Mesendoderm (in vitro differentiated cells): Measurements from ENCODE around the gene TAPBPL.
A peak's percentile ranks its signal among the peaks of the same experiment; 100 is the strongest.

Source experiments
- DNase-seq: peaks from one replicate; pipeline ENCODE4 v3.0.0; 2013
- H2AK5ac ChIP-seq: 2 replicates; pipeline ENCODE4 v1.6.1; 2013; ENCODE audit warnings: low read length, inconsistent platforms
- H2BK120ac ChIP-seq: 2 replicates; pipeline ENCODE4 v1.6.1; 2013; ENCODE audit warnings: low read depth, mild to moderate bottlenecking, low read length, moderate library complexity, mixed read lengths
- H2BK15ac ChIP-seq: replicated peaks from 2 replicates; pipeline ENCODE4 v1.6.1; 2013; ENCODE audit warnings: low read depth, mild to moderate bottlenecking, moderate library complexity
- H2BK5ac ChIP-seq: 2 replicates; pipeline ENCODE4 v1.6.1; 2013; ENCODE audit warnings: low read length, inconsistent platforms
- H3K18ac ChIP-seq: 2 replicates; pipeline ENCODE4 v1.6.1; 2013; ENCODE audit warnings: mild to moderate bottlenecking, low read length, mixed read lengths
- H3K23ac ChIP-seq: one replicate; pipeline ENCODE4 v1.6.1; 2013; ENCODE audit warnings: low read length
- H3K27ac ChIP-seq: 2 replicates; pipeline ENCODE4 v1.5.1; 2013; ENCODE audit warnings: low read depth, mild to moderate bottlenecking, inconsistent platforms, low read length, moderate library complexity
- H3K27me3 ChIP-seq: 2 replicates; pipeline ENCODE4 v1.6.1; 2013; ENCODE audit warnings: low read length, control low read depth, mild to moderate bottlenecking, inconsistent platforms; ENCODE audit not compliant: insufficient read depth, poor library complexity
- H3K36me3 ChIP-seq: 2 replicates; pipeline ENCODE4 v1.6.1; 2013; ENCODE audit warnings: low read length, inconsistent platforms; ENCODE audit not compliant: control insufficient read depth, insufficient read depth
- H3K4ac ChIP-seq: one replicate; pipeline ENCODE4 v1.6.1; 2013; ENCODE audit warnings: low read depth, mild to moderate bottlenecking, low read length, moderate library complexity
- H3K4me1 ChIP-seq: 2 replicates; pipeline ENCODE4 v1.6.1; 2013; ENCODE audit warnings: low read depth, low read length, inconsistent platforms; ENCODE audit not compliant: control insufficient read depth
- H3K4me2 ChIP-seq: 2 replicates; pipeline ENCODE4 v1.6.1; 2013; ENCODE audit warnings: low read length
- H3K4me3 ChIP-seq: 2 replicates; pipeline ENCODE4 v1.5.1; 2013; ENCODE audit warnings: mild to moderate bottlenecking, low read length
- H3K56ac ChIP-seq: one replicate; pipeline ENCODE4 v1.6.1; 2013; ENCODE audit warnings: low read length
- H3K79me1 ChIP-seq: 2 replicates; pipeline ENCODE4 v1.6.1; 2013; ENCODE audit warnings: low read length, inconsistent platforms
- H3K79me2 ChIP-seq: 2 replicates; pipeline ENCODE4 v1.6.1; 2013; ENCODE audit warnings: mild to moderate bottlenecking, low read length; ENCODE audit not compliant: control insufficient read depth, insufficient read depth
- H3K9ac ChIP-seq: 2 replicates; pipeline ENCODE4 v1.6.1; 2013; ENCODE audit warnings: low read length, inconsistent platforms
- H4K5ac ChIP-seq: one replicate; pipeline ENCODE4 v1.6.1; 2013; ENCODE audit warnings: low read length
- H4K8ac ChIP-seq: one replicate; pipeline ENCODE4 v1.6.1; 2013; ENCODE audit warnings: low read depth, mild to moderate bottlenecking, control low read depth, low read length, moderate library complexity
- WGBS: extraction: QIAGEN DNeasy Blood & Tissue Kit; methylation state at CpG from one replicate; pipeline ENCODE4 v1.1.7; 2013; ENCODE audit warnings: low lambda C conversion rate, missing lambda C conversion rate; ENCODE audit not compliant: insufficient coverage; ENCODE audit errors: extremely low coverage; 5-methylcytosine and 5-hydroxymethylcytosine counted together

The TAPBPL gene

GRCh38 chr12:6440391-6440790 is 11.5 kb upstream of the TAPBPL start:
- Histone ChIP-seq H3K27me3 (no peaks in the 10 kb centered on the region), H4K8ac (no peak overlapping the region), H3K4me3 (no peak overlapping the region), H3K27ac (no peak overlapping the region), H3K4me1 (no peaks in the 10 kb centered on the region), H3K18ac (no peak overlapping the region), H3K79me2 (no peaks in the 10 kb centered on the region), H2BK120ac (no peak overlapping the region), H3K9ac (no peak overlapping the region), H2BK15ac (no peak overlapping the region), H4K5ac (no peak overlapping the region), H3K36me3 (no peaks in the 10 kb centered on the region), H2BK5ac (no peak overlapping the region), H3K4me2 (no peak overlapping the region), H3K4ac (no peak overlapping the region), H3K79me1 (no peaks in the 10 kb centered on the region), H3K56ac (no peak overlapping the region), H3K23ac (no peak overlapping the region), H2AK5ac (no peak overlapping the region)
- WGBS = no CpG with 5 or more reads among the region's 1 CpG
- no peak for DNase-seq

GRCh38 chr12:6442836-6443235 is 9.0 kb upstream of the TAPBPL start:
- no peaks in the 10 kb centered on the region for H3K36me3 ChIP-seq
- no peak overlapping the region for H2BK5ac ChIP-seq
- H3K4me1 ChIP-seq = no peaks in the 10 kb centered on the region
- no peak for DNase-seq
- no CpG with 5 or more reads among the region's 9 CpGs for WGBS
- no peak overlapping the region for H2AK5ac ChIP-seq
- no peak overlapping the region for H3K4me3 ChIP-seq
- no peak overlapping the region for H3K18ac ChIP-seq
- H2BK120ac ChIP-seq = no peak overlapping the region
- no peak overlapping the region for H4K5ac ChIP-seq
- no peak overlapping the region for H3K56ac ChIP-seq
- H3K4me2 ChIP-seq = no peak overlapping the region
- H3K4ac ChIP-seq = no peak overlapping the region
- H3K27ac ChIP-seq = no peak overlapping the region
- H3K79me1 ChIP-seq = no peaks in the 10 kb centered on the region
- no peak overlapping the region for H2BK15ac ChIP-seq
- no peak overlapping the region for H4K8ac ChIP-seq
- H3K23ac ChIP-seq = no peak overlapping the region
- H3K79me2 ChIP-seq = no peaks in the 10 kb centered on the region
- no peaks in the 10 kb centered on the region for H3K27me3 ChIP-seq
- no peak overlapping the region for H3K9ac ChIP-seq

- peak overlapping the region; percentile 56 for H3K56ac ChIP-seq
- no peak overlapping the region for H2BK120ac ChIP-seq
- no peak overlapping the region for H3K27ac ChIP-seq
- H3K4me1 ChIP-seq = no peaks in the 10 kb centered on the region
- H2BK5ac ChIP-seq = no peak overlapping the region
- H3K23ac ChIP-seq = no peak overlapping the region
- H3K36me3 ChIP-seq = no peaks in the 10 kb centered on the region
- no peak overlapping the region for H4K5ac ChIP-seq
- H2AK5ac ChIP-seq = no peak overlapping the region
- no peak overlapping the region for H3K18ac ChIP-seq
- no peaks in the 10 kb centered on the region for H3K79me2 ChIP-seq
- no CpG with 5 or more reads among the region's 9 CpGs for WGBS
- no peaks in the 10 kb centered on the region for H3K27me3 ChIP-seq
- H3K79me1 ChIP-seq = no peaks in the 10 kb centered on the region
- no peak overlapping the region for H4K8ac ChIP-seq
- H3K9ac ChIP-seq = no peak overlapping the region
- H3K4me3 ChIP-seq = no peak overlapping the region
- no peak for DNase-seq
- H2BK15ac ChIP-seq = no peak overlapping the region
- no peak overlapping the region for H3K4ac ChIP-seq
- H3K4me2 ChIP-seq = no peak overlapping the region
Observed at GRCh38 chr12:6443361-6443983, 8.4 kb upstream of the TAPBPL start.

- DNase-seq = no peak
- Histone ChIP-seq H4K8ac (no peak overlapping the region), H2BK120ac (no peak overlapping the region), H2AK5ac (no peak overlapping the region), H3K23ac (no peak overlapping the region), H3K18ac (no peak overlapping the region), H4K5ac (no peak overlapping the region), H3K79me2 (no peaks in the 10 kb centered on the region), H3K27ac (no peak overlapping the region), H3K79me1 (no peaks in the 10 kb centered on the region), H3K4me2 (no peak overlapping the region), H3K4me3 (no peak overlapping the region), H3K4ac (no peak overlapping the region), H3K4me1 (no peaks in the 10 kb centered on the region), H3K9ac (no peak overlapping the region), H2BK15ac (no peak overlapping the region), H3K36me3 (no peaks in the 10 kb centered on the region), H2BK5ac (no peak overlapping the region), H3K56ac (no peak overlapping the region), H3K27me3 (no peaks in the 10 kb centered on the region)
- no CpG with 5 or more reads among the region's 4 CpGs for WGBS
Observed at GRCh38 chr12:6444031-6444430, 7.8 kb upstream of the TAPBPL start.

- WGBS = no CpG with 5 or more reads among the region's 16 CpGs
- Histone ChIP-seq H3K23ac (no peak within 1 kb of the TSS), H4K5ac (no peak within 1 kb of the TSS), H3K4ac (no peak within 1 kb of the TSS), H3K18ac (no peak within 1 kb of the TSS), H2BK15ac (no peak within 1 kb of the TSS), H3K4me2 (no peak within 1 kb of the TSS), H3K79me2 (no peaks in the 10 kb centered on the region), H3K9ac (no peak within 1 kb of the TSS), H3K36me3 (no peaks in the 10 kb centered on the region), H2BK120ac (no peak within 1 kb of the TSS), H4K8ac (no peak within 1 kb of the TSS), H3K79me1 (no peaks in the 10 kb centered on the region), H3K27ac (no peak within 1 kb of the TSS), H3K27me3 (no peaks in the 10 kb centered on the region), H3K56ac (no peak within 1 kb of the TSS), H2AK5ac (no peak within 1 kb of the TSS), H3K4me3 (no peak within 1 kb of the TSS), H3K4me1 (peaks cover under 1% of the 10 kb centered on the region), H2BK5ac (no peak within 1 kb of the TSS)
- no peak for DNase-seq
Observed at GRCh38 chr12:6444704-6445688, 6.8 kb upstream of the TAPBPL start, which contains the start of gene CD27. Gene CD27, plus strand, starts transcription at chr12:6444955. Its CDS starts 141 bp downstream, at chr12:6445096.
